GM19452 (cell line): ENCODE measurements around the gene KCNIP1.

ENCODE experiments used
- ATAC-seq: cut with Tn5 transposase; IDR thresholded peaks from one replicate; pipeline ENCODE4 v1.9.1; 2021; ENCODE audit not compliant: unreplicated experiment

Gene KCNIP1

GRCh38 chr5:170700503-170700902, 196.7 kb downstream of the KCNIP1 start:
- ATAC-seq, result no peak

DNA sequence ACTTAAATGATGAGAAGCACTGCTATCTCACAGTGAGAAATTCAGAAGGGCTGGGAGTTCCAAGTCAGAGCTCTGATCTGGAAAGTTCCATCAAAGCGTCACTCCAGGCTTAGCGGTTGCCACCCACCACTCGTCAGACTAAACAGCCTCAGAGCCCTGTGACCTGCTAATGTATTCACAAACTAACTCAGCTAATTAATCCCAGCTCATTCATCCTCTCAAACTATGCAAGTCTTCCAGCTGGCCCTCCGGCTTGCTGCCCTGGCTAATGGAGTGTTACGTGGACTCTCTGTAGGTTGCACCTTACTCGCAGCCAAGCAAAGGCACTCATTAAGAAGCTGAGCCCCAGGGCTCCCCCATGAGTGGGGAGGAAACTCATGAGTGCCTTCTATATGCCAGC, 197.5 kb downstream of the KCNIP1 start:
- no peak for ATAC-seq

GRCh38 chr5:170704417-170705192, 200.8 kb downstream of the KCNIP1 start:
- ATAC-seq, result no peak

- ATAC-seq, result no peak
Measured at GRCh38 chr5:170709640-170710039, 205.8 kb downstream of the KCNIP1 start.

DNA sequence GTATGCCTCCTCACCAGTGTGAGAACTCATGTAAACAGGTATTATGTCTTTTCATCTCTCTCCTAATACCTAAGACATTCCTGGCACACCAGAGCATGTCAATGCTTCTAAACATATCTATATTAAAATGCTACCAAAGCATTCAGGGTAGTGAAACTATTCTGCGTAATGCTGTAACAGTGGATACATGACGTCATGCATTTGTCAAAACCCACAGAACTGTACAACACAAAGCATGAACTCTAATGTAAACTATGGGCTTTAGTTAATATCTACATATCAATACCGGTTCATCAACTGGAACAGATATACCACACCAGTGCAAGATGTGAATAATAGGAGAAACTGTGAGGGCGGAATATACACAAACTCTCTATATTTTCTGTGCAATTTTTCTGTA, 207.5 kb downstream of the KCNIP1 start:
- ATAC-seq, result no peak

DNA sequence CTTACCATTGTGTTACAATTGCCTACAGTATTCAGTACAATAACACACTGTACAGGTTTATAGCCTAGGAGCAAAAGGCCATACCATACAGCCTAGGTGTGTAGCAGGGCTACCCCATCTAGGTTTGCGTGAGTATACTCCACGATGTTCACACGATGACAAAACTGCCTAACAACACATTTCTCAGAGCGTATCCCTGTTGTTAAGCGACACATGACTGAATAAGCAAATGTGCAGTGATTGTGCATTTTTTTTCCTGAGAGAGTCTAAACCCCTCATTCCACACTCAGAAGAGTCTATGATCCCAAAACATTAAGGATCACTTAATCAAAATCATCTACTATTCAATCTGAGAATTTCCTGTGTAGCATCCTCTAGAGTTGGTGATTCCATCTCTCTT, 211.3 kb downstream of the KCNIP1 start:
- no peak for ATAC-seq

DNA sequence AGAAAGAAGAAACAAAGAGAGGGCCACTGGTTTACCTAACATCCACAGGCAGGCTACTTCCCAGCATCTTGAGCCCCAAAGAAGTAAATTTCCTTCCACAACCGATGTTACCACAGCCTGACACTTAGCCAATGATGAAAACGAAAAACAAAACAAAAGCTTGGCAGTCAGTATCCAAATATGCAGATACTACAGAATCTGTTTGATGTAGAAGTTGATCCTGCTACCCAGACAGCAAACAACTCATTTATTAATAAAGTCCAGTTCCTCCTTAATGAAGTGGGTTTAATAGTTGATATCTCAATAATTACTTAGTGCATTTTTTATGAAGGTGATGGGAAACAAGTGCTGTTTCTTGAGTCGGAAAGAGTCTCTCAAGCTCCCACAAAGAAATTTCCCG, 212.6 kb downstream of the KCNIP1 start:
- ATAC-seq, result no peak

DNA sequence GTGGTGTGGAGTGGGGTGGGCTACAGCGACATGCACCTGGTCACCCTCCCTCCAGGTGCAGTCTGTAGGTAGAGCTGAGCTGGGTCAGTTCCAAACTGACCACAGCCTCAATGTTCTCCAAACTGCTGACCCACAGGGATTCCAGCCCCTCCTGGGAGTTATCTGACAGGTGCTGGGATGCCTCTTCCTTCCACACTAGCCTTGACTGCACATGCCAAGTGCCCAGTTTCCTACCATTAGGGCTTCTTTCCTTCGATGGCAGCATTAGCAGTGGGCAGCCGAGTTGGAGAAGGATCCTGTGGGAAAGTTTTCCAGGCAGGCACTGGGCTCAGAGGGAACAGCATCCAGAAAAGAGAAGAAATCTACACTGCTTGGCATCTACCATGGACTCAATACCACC, 215.7 kb downstream of the KCNIP1 start:
- no peak for ATAC-seq

GRCh38 chr5:170720179-170720578, 216.4 kb downstream of the KCNIP1 start:
- no peak for ATAC-seq

- no peak for ATAC-seq
Measured at GRCh38 chr5:170720984-170721383, 217.2 kb downstream of the KCNIP1 start.

DNA sequence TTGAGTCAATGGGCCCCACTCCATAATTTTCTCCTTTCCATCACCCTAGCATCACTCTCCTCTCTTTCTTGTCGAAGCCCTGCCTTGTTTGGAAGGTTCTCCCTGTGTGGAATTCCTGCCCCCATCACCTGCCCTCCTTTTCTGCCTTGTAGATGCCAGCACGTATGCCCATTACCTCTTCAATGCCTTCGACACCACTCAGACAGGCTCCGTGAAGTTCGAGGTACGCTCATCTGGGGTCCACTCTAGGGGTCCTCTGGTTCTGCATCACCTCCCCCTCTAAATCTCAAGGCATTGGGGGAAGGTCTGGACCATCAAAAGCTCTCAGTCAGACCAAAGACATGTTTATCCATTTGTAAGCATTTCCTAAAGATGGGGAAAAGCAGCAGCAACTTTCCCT, 217.9 kb downstream of the KCNIP1 start:
- no peak for ATAC-seq

DNA sequence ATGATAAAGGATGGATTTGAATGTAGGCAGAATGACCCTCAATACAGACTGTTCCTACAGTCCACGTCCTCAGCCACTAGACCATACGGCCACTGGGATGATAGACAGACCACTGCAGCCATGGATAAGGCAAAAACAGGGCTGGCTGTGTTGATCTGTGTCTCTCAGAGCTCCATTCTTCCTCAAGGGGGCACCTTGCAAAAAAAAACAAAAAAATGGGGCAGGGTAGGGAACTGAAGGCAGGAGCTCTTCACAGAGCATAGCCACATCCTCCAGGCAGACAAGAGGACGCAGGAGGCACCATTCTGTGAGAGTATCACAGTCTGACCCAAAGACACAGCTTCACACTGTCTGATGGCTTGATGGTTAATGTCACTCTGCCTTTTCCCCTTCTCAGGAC, 218.5 kb downstream of the KCNIP1 start:
- no peak for ATAC-seq

- ATAC-seq, result no peak
Measured at GRCh38 chr5:170731052-170731451, 227.2 kb downstream of the KCNIP1 start.

GRCh38 chr5:170732685-170733084, 228.9 kb downstream of the KCNIP1 start:
- ATAC-seq, result no peak

GRCh38 chr5:170736966-170737365, 233.1 kb downstream of the KCNIP1 start:
- ATAC-seq, result no peak

DNA sequence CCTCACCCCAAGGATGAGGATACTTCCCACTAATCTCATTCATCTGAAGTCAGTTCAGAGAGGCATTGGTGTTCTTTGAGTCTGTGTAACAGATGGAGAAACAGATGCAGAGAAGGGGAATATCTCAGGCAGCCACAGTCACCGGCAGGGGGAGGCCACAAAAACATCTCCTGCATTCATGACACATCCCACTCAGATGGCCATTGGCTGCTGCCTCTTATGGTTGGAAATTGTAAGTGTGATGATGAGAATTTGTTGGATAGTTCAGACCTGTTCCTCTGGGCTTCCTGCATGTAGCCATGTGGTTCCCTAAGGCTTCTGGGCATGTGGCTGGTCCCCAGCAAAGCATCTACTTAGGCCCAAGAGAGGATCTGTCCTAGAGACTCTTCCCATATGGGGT, 233.8 kb downstream of the KCNIP1 start:
- ATAC-seq, result no peak

DNA sequence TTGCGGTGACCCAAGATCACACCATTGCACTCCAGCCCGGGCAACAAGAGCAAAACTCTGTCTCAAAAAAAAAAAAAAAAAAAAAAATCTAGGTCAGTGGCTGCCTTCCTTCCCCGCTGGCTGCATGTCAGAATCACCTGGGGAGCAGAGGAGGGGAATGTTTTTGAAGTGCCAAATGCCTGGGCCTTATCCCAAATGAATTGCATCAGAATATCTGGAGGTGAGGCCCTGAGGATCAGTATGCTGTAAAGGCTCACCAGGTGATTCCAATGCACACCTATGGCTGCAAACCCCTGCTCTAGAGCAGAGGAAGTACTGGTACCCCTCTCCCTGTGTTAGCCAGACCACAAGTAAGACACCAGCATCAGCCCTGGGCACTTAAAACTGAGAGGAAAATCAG, 235.0 kb downstream of the KCNIP1 start:
- ATAC-seq, result no peak

GRCh38 chr5:170739446-170739845, 235.6 kb downstream of the KCNIP1 start:
- ATAC-seq, result no peak

GRCh38 chr5:170740551-170741205, 236.9 kb downstream of the KCNIP1 start:
- ATAC-seq, result no peak

- ATAC-seq, result no peak
Measured at GRCh38 chr5:170741801-170742200, 238.0 kb downstream of the KCNIP1 start.

- no peak for ATAC-seq
Measured at GRCh38 chr5:170743876-170744212, 240.0 kb downstream of the KCNIP1 start.

- ATAC-seq, result no peak
Measured at GRCh38 chr5:170745481-170746071, 241.8 kb downstream of the KCNIP1 start.
